GM12878 (cell line): ENCODE measurements around the gene ATP10A.

ENCODE experiments used
- CEBPB ChIP-seq, 2 experiments: fragments of 150-350 bp in 1 of 2; IDR thresholded peaks; 2 replicates each; pipeline ENCODE4 v1.6.1; 2012 to 2014; ENCODE audit warnings: low read depth in 2 of 2, low read length in 2 of 2, borderline replicate concordance in 1 of 2, inconsistent platforms in 1 of 2
- CHD2 ChIP-seq: IDR thresholded peaks from 2 replicates; pipeline ENCODE4 v1.6.1; 2011; ENCODE audit warnings: low read depth, low read length, improper control_type of control experiment, borderline replicate concordance
- EZH2 ChIP-seq: IDR thresholded peaks from 2 replicates; pipeline ENCODE4 v1.6.1; 2012; ENCODE audit warnings: low read depth, mild to moderate bottlenecking, control low read depth, inconsistent platforms, low read length, borderline replicate concordance; ENCODE audit not compliant: control insufficient read depth
- TAF1 ChIP-seq: IDR thresholded peaks from 2 replicates; pipeline ENCODE4 v1.6.1; 2011; ENCODE audit warnings: mild to moderate bottlenecking, low read depth, low read length, borderline replicate concordance
- YY1 ChIP-seq: IDR thresholded peaks from 2 replicates; pipeline ENCODE4 v1.6.1; 2011; ENCODE audit warnings: low read depth, mild to moderate bottlenecking, low read length
- TF ChIP-seq, protein P1 (sequence below): IDR thresholded peaks from 2 replicates; pipeline ENCODE4 v1.6.1; 2011; ENCODE audit warnings: borderline replicate concordance, low read depth, mild to moderate bottlenecking, moderate library complexity, low read length; ENCODE audit not compliant: insufficient read depth, poor library complexity, severe bottlenecking

DNA sequence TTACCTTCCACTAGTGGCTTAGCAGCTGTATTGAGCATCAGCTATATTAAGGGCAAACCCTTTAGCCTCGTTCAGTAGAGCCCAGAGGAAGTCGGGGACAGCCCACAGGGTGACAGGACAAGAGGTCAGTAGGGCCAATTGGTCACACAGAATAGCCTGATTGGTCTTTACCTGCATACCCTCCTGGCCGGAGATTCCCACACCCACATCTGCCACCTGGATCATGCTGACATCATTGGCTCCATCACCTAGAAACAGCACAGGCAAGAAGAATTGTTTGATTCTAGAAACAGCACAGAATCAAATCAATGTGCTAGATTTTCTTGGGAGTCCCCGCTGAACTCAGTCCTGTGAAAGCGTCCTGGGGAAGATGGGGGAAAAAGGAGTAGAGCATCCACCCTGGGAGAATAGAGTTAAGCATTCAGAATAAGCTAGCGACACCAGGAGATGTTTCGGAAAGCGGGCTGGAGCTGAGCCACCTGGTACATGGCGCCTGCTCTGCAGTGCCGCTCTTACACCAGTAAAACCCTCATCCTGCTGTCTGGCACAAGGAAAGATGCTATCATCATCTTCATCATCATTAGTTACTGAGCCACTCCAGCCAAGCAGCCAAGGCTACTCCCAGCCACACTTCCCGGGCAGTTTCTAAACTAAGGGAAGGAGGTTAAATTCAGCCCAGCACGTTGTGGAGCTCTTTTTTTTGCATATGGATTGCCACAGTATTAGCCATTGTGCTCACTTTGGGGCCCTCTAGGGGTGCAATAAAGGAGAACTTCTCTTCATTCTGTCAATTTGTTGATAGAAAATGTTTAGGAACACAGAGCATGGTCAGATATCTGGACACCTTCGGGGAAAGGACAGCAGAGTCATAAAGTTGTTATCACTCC is 171.3 kb downstream of the ATP10A start:
- TF ChIP-seq, protein P1, sequence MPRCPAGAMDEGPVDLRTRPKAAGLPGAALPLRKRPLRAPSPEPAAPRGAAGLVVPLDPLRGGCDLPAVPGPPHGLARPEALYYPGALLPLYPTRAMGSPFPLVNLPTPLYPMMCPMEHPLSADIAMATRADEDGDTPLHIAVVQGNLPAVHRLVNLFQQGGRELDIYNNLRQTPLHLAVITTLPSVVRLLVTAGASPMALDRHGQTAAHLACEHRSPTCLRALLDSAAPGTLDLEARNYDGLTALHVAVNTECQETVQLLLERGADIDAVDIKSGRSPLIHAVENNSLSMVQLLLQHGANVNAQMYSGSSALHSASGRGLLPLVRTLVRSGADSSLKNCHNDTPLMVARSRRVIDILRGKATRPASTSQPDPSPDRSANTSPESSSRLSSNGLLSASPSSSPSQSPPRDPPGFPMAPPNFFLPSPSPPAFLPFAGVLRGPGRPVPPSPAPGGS = no peak
- TF ChIP-seq CHD2 (no peak), EZH2 (no peak), CEBPB (IDR thresholded peaks at IDR 0.05; ENCODE audit: borderline replicate concordance in 1 of 2, low read depth in 2 of 2, low read length in 2 of 2) (no peak), TAF1 (no peak), YY1 (no peak)
